Measurements from ENCODE around the gene SUB1.

DNA sequence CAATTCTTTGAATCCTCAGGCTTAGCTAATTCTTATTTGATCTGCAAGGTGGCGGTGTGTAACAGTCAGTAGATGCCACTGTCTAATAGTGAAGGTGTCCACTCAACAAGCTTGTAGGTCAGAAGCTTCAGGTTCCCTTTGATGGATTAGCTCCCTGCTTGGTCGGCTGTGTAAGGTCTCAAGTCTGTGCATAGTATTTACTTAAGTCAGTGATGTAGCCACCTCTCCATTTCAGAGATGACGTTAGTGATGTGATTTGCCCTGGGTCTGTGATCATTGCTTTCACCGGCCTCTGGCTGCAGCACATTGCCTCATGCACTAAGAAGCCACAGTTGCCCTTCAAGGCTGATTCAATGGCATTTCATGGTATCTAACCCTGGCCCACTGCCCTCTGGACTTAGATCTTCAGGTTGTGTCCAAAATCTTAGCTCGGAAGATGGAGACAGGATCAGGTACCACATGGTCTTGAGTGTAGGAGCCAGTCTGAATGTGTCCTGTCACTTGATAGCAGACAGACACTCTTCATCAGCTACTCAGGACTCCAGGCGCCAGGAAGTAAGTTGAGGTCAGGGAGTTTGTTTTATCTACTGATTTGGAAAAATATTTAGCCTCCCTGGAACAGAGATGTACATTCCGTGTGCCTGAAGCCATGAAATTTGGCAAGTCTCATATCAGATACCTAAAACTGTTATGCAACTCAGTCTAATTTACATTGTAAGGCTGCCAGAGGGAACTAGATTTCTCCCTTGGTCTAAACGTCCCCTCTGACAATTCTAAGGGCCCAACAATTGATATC is 42.9 kb downstream of the SUB1 start:
- no peak for TF ChIP-seq POLR2AphosphoS5 (IDR thresholded peaks at IDR 0.05)
- TF ChIP-seq, protein P1, sequence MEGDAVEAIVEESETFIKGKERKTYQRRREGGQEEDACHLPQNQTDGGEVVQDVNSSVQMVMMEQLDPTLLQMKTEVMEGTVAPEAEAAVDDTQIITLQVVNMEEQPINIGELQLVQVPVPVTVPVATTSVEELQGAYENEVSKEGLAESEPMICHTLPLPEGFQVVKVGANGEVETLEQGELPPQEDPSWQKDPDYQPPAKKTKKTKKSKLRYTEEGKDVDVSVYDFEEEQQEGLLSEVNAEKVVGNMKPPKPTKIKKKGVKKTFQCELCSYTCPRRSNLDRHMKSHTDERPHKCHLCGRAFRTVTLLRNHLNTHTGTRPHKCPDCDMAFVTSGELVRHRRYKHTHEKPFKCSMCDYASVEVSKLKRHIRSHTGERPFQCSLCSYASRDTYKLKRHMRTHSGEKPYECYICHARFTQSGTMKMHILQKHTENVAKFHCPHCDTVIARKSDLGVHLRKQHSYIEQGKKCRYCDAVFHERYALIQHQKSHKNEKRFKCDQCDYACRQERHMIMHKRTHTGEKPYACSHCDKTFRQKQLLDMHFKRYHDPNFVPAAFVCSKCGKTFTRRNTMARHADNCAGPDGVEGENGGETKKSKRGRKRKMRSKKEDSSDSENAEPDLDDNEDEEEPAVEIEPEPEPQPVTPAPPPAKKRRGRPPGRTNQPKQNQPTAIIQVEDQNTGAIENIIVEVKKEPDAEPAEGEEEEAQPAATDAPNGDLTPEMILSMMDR (IDR thresholded peaks at IDR 0.05), result no peak
